Right hindlimb (tissue), 1 donor: ENCODE results near the gene MYOF.
"Not testable (repeated sequence)": the region's sequence is repeated elsewhere in the genome, so short reads cannot be mapped to it uniquely, and the experiment has no call there.

Experiments used
- DNase-seq: peaks from one replicate; pipeline ENCODE4 v3.0.0-alpha.2; 2018

MYOF gene

DNA sequence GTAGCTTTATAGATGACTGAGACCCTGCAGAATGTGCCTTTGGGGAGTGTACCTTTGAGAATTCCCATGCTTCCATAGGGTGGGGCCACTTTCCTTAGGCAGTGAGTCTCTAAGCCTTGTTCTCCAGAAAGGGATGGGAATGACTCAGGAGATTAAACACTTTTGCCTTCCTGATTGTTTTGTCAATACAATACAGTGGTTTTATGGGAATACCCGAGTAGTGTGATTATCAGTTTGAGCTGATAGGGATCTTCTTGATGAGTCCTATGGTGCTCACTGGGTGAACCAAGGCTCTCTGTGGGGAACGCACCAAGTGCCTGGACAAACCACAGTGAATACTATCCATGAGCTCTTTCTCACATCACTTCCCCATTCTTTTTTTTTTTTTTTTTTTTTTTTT lies 6.3 kb downstream of the MYOF start:
- no peak for DNase-seq

DNA sequence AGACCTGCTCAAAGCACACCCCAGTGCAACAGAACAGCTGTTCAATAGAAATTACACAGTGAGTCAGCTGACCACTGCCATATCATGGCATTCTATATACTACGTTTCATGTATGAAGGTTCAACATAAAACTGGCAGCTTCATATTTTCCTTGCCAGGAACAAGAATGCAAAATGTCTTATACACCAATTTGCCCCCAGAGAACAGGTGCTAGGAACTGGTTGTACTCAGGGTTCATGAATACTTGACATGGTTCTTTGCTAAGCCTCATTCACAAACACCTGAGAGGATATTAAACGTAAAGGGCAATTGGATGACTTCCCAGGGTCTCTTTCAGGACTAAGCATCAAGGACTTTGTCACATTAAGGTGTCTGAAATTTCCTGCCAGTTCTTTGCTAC lies 6.9 kb downstream of the MYOF start:
- no peak for DNase-seq

DNA sequence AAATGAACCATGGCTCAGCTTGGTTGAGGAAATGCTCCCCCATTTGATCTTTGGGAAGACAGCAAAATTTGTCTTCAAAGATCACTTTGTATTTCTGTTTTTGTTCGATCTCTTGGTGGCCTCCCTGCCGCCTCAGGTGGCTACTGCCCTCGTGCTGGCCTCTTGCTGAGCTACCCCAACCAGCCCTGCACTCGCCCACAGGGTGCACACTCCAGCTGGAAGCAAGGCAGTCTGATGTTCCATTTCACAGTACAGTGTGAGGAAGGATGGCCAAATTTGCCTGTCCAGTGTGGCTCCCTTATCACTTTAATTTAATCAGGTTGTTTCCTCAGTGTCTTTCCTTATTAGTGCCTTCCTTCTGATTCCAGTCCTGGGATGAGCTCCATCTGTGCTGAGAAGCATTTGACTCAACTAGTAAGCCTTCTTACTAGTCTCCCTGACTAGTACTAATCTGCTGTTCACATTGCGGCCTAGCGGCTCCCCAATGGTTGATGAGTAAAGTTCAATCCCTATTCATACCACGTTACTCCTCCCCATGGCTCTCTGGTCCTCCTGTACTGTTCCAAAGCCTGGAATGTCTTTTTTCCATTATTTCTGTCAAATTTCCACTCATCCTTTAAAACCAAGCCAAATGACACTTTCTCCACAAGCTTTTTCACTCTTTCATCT lies 8.2 kb downstream of the MYOF start:
- DNase-seq, result no peak

DNA sequence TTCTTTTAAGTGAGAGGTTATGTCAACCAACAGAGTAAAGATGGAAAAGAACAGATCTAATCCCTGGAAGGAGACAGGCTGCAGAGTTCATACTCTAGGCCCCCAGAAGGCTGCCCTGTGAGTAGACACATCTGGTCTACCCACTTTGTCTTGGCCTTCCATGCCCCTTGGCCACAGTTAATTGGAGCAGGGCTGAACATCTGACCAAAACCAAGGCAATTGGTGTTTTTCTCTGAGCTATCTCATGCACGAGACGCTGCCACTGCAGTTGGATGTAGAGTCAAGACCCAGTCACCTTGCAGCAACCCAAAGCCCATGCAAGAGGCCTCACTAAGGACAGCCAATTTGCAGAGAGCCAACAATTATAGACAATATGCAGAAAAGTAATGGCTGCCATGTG lies 9.0 kb downstream of the MYOF start:
- no peak for DNase-seq

DNA sequence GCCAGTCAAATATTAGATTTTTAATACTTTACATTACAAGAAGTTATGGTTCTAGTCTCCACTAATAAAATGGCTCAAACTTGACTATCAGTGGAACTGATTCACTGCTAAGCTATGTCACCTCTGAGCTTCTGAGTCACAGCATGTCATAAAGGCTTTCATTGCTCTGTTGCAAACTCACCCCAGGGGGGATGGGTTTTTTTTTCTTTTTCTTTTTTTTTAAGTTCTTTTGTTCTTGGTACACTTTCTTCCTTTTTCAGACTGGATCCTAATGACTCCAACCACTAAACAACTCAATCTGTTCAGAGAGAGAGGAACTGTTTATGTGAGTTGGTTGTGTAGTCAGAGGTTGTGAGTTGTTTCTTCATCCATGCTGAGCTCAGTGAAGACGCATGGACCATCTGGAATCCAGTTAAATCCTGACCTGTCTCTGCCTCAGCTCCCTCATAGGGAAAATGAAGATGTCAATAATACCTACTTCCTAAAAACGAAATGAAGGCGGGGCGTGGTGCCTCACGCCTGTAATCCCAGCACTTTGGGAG lies 11.0 kb downstream of the MYOF start:
- no peak for DNase-seq

DNA sequence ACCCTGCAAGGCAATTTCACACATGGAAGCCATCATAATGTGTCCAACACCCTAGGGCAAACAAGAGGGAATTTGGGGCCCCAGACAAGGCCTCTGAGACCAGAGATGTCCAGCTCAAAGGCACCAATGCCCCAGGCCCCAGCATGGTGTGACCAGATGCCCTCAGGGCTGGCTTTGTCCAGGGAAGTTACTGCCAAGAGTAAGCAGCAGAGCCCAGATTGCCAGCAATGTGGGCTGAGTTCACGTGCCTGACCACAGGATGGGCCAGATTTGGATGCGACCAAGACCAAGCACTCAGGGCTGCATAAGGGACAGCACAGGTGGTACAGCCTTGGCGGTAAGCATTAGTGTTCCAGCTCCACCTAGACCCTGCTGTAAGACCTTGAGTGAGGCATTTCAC lies 12.7 kb downstream of the MYOF start:
- DNase-seq, result no peak

DNA sequence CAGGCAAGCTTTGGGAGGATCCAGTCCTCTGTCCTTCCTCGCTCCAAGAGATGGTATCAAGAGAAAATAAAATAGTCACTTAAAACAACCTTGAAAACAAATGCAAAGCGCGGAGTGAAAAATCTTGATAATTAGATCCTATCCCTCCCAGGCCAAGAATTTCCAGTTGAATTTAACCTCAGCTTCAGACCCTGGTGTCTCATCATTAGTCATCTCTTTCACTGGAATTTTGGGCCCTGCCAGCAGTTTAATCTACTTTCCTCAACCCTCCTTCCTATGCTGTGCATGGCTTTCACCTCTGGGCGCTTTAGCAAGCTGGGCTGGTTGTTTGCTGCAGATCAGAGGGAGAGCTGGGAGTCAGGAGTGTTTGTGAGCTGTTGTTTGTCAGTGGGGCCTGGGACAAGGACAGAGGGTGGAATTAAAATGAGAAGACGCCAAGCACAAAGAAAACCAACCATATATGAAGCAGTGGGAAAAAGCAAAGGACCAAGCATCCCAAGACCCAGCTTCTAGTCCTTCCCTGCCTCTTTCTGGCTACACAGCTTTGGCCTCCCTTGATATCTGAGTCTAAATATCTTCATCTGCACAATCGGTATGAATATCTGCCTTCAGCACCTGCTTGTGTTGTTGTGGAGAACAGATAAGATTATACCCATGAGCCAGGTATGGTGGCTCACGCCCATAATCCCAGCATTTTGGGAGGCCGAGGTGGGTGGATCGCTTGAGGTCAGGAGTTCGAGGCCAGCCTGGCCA lies 13.5 kb downstream of the MYOF start:
- no peak for DNase-seq

DNA sequence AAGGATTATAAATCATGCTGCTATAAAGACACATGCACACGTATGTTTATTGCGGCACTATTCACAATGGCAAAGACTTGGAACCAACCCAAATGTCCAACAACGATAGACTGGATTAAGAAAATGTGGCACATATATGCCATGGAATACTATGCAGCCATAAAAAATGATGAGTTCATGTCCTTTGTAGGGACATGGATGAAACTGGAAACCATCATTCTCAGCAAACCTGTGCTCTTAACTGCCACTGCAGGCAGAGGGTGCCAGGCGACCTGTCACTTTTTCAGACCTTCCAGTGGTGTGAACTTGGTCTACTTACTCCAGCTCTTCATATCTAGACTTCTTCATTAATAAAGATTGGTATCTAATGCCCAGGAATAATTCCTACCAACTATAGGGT lies 14.5 kb downstream of the MYOF start:
- DNase-seq, result not testable (repeated sequence)

DNA sequence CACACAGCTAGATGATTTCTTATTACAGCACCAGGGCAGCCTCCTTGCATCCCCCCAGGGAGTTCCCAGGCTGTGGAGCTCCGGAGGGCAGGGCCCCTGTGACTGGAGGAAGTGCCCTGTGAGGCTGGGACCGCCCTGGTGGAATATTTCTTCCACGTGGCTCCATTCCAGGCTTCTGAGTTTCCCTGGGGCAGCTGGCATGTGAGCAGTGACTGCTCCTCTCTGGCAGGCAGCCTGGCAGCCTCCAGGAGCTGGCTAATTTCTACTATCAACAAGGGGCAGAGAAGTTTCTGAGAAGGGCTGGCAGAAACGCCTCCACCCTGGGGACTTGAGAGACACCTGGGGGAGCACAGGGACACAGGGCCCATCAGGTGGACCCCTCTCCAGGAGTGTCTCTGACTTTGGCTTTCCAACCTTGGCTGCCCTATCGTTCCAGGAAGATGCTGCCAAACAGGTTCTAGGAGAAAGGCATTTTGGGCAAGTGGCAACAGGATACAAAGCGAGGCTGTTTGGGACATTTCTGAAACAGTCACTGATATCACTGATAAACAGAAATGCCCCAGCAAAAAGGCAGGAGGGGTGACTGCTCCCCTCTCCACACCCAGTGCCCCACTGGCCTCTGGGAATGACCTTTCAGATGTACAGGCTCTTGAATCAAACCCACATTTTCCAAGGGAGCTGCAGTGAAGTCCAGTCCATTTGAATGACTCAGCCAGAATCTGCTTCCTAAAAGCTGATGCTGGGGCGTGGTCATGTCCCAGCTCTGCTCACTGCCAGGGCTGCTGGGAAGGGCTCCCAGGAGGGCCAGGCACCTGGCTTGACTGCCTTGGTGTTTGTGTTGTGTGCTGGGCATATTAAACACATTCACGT lies 16.1 kb downstream of the MYOF start:
- DNase-seq, result peak; percentile 81

DNA sequence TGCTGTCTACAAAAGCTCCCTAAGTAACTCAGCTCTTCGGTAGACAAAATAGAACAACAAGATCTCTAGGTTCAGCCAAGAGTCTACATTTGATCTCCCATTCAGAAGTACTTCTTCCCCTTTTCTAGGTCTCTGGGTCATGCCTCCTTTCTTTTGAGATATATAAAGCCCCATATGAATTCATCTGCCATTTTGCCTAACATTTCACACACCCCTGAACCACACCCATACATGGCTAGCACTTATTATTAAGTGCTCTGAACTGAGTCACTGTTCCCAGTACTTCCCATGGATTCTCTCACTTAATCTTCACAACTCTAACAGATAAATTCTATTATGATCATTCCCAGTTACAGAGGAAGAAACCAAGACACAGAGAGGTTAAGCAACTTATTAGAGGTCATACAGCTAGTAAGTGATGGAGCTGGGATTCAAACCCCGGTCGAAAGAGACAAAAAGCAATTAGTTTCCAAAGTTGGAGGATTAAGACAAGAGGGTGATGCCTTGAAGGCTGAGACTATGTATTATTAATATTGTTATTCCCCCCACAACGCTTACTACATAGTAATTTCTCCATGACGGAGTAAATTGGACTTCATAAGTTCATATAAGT lies 17.3 kb downstream of the MYOF start:
- DNase-seq, result no peak

DNA sequence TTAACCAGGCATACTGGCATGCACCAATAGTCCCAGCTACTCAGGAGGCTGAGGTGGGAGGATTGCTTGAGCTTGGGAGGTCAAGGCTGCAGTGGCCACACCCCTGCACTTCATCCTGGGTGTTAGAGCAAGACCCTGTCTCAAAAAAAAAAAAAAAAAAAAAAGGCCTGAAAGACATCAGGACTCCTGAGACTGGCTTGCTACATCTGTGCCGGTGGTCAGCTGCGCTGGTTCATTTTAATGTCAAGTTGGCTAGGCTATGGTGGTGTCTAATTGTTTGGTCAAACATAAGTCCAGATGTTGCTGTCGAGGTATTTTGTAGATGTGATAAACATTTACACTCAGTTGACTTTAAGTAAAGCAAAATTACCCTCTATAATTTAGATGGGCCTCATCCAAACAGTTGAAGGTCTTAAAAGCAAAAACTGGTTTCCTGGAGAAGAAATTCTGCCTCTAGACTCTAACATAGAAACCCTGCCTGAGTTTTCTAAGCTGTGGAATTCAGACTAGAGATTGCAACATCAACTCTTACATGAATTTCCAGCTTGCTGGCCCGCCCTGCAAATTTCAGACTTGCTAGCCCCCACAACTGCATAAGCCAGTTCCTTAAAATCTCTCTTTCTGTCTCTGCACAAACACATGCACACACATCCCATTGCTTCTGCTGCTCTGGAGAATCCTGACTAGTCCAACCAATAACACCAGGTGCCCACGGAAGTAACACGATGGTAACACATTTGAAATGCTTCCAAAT lies 18.2 kb downstream of the MYOF start:
- DNase-seq, result no peak

DNA sequence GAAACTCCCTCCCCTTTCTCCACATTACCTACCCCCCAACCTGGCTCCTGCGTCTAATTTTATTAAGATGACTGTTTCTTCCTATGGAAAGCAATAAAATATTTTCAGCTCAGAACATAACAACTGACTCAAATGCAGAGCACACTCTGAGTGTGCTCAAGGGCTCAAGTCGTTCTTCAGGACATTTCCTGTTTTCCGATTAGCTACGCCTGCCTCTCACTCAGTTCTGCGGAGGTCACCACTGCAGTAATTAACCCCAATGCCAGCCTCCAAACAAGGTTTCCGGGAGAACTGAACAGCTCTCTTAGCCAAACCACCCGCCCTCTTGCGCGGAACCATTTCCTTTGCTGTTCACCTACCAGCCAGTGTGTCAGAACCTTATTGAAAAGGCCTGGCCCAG lies 19.3 kb downstream of the MYOF start:
- DNase-seq, result peak; percentile 49

DNA sequence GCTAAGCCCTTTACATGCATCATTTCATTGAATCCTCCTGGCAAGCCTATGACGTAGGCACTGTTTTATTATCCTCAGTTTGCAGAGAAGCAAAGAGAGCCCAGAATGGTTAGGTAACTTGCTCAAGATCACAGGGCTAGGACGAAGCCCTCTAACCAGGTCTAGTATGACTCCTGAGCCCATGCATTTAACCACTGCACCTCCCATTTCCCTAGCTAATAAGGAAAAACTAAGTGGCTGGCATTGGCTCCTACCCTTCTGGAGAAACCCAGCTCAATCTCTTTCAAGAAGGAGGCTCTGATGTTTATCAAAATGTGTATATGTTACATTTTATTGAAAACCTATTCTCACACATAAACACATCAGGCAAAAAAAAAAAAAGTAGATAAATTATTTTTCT lies 19.8 kb downstream of the MYOF start:
- DNase-seq, result no peak

DNA sequence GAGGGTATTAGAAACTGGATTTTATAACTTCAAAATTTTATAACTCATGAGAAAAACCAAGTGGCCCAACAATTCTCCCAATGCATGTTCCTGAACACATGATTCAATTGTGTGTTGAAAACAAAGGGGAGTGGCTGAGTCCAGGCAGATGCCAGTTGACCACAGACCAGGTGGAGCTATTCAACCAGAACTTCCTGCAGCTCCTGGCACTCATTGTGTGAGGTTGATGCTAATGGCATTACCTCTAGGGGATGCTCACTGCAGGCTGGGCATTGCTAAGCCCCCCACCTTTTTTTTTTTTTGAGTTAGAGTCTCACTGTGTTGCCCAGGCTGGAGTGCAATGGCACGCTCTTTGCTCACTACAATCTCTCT lies 20.3 kb downstream of the MYOF start:
- DNase-seq, result no peak

DNA sequence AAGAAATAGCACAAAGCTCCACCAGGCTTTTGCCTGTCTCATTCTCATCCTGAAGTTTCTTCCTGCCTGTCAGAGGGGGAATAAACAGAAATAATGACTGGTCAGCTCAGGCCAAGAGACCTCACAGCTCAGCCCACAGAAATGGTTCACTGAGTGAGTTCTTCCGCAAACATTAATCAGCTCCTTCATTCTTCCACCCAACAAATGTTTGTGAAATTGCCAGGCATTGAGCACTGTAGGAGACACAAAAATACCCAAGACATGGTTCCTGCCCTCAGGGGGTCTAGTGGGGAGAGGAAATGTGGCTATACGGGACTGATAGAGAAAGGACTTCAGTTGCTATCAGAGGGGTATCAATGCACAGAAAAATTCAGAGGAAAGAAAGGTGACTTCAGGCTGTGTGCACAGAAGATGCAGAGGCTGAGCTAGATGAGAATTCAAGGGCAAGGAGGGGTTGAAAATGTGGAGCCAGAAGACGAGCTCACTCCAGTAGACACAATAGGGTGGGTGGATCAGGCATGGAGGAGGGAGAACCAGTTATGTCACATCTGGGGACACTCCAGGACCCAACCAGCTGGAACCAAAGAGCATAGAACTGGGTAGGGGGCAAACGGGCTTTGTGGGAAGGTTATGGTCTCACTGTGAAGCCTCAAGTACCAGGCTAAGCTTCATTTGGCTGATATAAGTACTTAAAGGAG lies 20.9 kb downstream of the MYOF start:
- no peak for DNase-seq

DNA sequence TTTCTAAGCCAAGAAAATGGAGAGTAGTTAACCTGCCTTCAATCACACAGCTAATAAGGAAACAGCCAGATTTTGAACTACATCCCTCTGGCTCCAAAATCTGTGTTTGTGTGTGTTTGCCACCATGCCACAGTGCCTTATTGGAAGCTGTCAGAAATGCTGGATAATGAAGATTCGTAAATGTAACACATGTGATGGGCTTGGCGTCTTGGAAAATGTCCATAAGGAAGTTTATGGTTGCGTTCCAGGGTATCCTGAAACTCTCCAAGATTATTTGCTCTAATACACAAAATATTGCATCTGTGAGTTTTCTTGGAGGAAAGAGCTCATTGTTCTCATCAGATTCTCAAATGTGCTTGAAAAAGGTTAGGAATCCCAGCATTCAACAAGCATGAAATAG lies 22.7 kb downstream of the MYOF start:
- DNase-seq, result no peak

DNA sequence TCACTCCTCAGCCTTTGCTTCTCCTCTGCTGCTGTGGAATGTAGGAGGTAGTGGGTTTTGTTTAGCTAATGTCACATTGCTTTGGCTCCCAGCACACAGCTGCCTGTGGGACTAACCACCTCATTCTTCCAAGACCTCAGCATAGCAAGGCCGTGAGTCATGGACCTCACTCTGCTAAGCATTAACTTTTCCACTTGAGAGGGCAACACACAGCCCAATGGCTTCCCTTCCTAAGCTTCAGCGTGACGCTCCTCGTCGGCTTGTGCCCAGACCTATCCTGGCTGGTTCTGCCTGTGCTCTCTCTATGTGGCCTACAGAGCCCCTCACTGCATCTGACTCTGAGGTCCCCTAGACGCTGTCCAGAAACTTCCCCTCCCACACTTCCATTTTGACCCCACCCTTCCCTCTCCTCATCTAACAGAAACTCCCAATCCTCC lies 23.3 kb downstream of the MYOF start:
- peak; percentile 91 for DNase-seq

DNA sequence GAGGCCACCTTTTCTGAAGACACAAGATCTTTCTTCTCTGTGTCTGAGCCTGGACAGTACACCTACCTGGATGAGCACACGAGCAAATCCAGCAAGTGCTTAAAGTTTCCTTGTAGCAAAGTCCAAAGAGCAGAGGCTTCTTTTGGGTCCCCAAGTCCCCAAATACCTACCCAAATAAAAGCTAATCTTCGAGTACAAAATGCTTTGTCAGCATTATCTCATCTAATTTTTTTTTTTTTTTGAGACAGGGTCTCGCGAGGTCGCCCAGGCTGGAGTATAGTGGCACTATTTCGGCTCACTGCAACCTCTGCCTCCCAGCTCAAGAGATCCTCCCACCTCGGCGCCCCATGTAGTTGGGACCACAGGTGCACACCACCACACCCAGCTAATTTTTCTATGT lies 24.6 kb downstream of the MYOF start:
- no peak for DNase-seq

DNA sequence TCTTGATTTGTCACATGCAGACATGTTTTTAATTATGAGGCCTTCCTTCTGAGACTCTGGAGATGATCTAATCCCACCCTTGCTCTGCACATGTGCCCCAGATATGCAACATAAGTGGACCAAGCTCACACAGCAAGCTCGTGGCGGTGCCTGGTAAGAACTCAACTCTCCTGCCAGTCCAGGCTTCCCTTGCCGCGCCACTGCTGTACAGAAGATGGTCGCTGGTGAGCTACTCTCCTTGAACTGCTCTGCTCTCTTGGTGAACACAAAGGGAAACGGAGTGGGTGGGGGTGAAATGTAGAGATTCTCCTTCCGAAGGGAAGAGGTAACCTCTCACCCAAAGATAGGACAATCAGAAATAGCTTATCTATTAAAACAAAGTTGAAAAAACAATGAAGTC lies 25.7 kb downstream of the MYOF start:
- no peak for DNase-seq

DNA sequence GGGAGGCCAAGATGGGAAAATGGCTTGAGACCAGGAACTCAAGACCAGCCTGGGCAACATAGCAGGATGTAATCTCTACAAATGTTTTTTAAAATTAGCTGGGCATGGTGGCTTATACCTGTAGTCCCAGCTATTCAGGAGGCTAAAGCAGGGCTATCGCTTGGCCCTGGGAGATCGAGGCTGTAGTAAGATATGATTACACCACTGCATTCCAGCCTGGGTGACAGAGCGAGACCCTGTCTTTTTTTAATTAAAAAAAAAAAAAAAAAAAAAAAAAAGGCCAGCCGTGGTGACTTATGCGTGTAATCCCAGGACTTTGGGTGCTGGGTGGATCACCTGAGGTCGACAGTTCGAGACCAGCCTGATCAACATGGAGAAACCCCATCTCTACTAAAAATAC lies 27.4 kb downstream of the MYOF start:
- no peak for DNase-seq

DNA sequence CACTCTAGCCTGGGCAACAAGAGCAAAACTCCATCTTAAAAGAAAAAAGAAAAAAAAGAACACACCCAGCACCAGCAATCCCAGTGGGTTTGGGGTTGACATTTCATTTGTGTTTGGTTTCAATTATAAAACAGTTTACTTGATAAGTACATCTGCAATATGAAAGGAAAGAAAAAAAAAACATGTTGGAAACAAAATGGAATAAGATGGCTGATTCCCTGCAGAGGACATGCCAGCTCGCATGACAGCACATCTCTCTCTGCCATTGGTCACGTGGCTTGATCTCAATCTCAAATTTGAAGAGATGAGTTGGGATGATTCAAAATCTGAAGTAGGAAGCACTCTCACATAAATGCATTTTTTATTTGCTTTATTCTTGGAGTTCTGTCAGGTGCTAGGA lies 28.0 kb downstream of the MYOF start:
- DNase-seq, result no peak

DNA sequence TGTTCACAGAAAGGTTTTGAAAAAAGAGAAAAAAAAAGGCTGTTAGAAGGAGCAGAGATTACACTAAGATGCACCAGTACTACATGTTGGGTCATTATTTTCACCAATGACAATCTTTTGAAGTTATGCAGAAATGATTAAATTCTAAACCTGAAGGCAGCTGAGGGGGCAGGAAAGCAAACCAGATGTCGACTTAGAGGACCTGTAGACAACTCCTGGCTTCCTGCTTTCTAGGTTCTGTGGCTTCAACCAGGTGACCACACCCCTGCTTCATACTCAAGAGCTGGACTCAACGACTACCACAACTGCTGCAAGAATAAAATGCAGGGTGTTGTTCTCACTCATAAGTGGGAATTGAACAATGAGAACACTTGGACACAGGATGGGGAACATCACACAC lies 30.0 kb downstream of the MYOF start:
- no peak for DNase-seq
